ENCODE data around the gene MED13L. TPM values are rescaled to one million over a fixed set of nuclear protein-coding genes. Genes with fewer than 3 reads are reported as not detected.

MED13L gene
- total RNA-seq, 2 experiments from 2014 or later = 25.7 to 40.1 TPM

DNA sequence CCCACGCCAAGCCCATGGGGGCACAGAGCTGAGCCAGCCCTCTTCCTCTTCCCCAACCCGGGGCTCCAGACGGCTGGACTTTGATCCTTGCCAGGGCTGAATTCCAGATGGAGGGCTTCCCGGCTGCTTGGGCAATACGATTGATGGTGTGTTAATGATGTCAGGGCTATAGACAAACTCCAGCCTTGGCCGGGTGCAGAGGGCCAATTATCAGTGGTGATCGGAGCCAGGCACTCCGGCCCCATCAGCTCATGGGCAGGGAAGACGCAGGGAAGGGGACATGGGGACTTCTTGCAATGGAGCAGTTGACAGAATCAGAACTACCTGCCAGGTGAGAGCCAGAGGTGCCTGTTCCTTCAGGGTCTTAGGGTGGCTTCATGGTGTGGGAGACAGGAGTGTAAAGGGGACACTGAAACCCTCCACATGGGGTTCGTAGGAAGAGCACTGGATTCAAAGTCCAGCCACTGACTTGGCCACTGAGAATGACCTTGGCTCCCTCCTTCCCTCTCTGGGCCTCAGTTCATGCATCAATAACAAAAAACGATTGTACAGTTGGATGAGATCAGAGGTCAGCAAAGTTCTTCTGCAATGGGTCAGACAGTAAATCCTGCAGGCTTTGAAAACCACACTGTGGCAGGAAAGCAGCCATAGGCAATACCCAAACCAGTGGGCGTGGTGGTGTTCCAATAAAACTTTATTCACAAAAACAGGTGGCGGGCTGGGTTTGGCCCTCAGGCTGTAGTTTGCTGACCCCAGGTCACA is 333.7 kb downstream of the MED13L start:
- no peak overlapping the region for H2AFZ ChIP-seq (ENCODE audit: low read length)
- peaks cover 4% of the 10 kb centered on the region; the same call in 1 of the 2 replicates for H3K9me3 ChIP-seq (ENCODE audit: low read length)
- ChIA-PET POLR2A (interaction anchor here (0.8 kb wide), 1 partner anchor 231 kb away, joined by 3 read pairs; no protein-coding TSS in a partner anchor), CTCF (ENCODE audit: unreplicated experiment) (no interaction called here)
- TF ChIP-seq, protein P1, sequence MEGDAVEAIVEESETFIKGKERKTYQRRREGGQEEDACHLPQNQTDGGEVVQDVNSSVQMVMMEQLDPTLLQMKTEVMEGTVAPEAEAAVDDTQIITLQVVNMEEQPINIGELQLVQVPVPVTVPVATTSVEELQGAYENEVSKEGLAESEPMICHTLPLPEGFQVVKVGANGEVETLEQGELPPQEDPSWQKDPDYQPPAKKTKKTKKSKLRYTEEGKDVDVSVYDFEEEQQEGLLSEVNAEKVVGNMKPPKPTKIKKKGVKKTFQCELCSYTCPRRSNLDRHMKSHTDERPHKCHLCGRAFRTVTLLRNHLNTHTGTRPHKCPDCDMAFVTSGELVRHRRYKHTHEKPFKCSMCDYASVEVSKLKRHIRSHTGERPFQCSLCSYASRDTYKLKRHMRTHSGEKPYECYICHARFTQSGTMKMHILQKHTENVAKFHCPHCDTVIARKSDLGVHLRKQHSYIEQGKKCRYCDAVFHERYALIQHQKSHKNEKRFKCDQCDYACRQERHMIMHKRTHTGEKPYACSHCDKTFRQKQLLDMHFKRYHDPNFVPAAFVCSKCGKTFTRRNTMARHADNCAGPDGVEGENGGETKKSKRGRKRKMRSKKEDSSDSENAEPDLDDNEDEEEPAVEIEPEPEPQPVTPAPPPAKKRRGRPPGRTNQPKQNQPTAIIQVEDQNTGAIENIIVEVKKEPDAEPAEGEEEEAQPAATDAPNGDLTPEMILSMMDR (conservative IDR thresholded peaks at IDR 0.05; ENCODE audit: low read length) = no peak
- TF ChIP-seq EZH2phosphoT487 (IDR thresholded peaks at IDR 0.05; ENCODE audit: borderline replicate concordance, low read depth, low read length) = no peak
- intact Hi-C loops (cut with micrococcal nuclease; ENCODE audit: unreplicated experiment) = no loop called here
- H3K9me2 ChIP-seq (ENCODE audit: insufficient read depth, low read length) = no peaks in the 10 kb centered on the region
- no peak overlapping the region for H3K4me2 ChIP-seq (ENCODE audit: low read length)
- no peaks in the 10 kb centered on the region for H3K36me3 ChIP-seq (ENCODE audit: insufficient read depth, low read length)
- H4K20me1 ChIP-seq (ENCODE audit: insufficient read depth, low read length) = no peaks in the 10 kb centered on the region
- no peak overlapping the region for H3K27ac ChIP-seq (ENCODE audit: low read depth, low read length, poor library complexity, severe bottlenecking)
- no peak overlapping the region for H3K4me3 ChIP-seq (ENCODE audit: low read depth, low read length, poor library complexity, severe bottlenecking)
- H3K4me1 ChIP-seq (ENCODE audit: insufficient read depth, low read length, poor library complexity, severe bottlenecking) = no peaks in the 10 kb centered on the region
- BruUV-seq (replicated peaks) = no TSS peak
- H3K79me2 ChIP-seq (ENCODE audit: insufficient read depth, low read depth, low read length) = no peaks in the 10 kb centered on the region
- DNase-seq (ENCODE audit: low spot score) = no peak

DNA sequence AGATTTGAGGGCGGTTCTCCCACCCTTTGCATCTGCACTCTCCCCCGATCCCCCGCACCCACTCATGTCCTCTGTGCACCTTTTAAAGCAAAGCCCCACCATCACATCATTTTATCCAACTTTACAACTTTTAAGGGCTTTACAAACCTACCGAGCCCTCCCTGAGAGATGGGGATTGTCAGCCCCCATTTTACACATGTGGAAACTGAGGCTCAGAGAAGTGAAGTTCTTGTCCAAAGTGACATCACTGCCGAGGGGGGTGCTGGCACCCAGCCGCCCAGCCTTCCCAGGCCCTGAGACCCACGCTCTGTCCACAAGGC is 334.2 kb downstream of the MED13L start:
- ChIA-PET CTCF (ENCODE audit: unreplicated experiment) (no interaction called here), POLR2A (no interaction called here)
- Histone ChIP-seq H3K4me1 (ENCODE audit: insufficient read depth, low read length, poor library complexity, severe bottlenecking) (no peaks in the 10 kb centered on the region), H3K9me2 (ENCODE audit: insufficient read depth, low read length) (no peaks in the 10 kb centered on the region), H3K4me2 (ENCODE audit: low read length) (no peak overlapping the region), H3K9me3 (ENCODE audit: low read length) (peaks cover 9% of the 10 kb centered on the region; the same call in 1 of the 2 replicates), H2AFZ (ENCODE audit: low read length) (no peak overlapping the region), H3K27ac (ENCODE audit: low read depth, low read length, poor library complexity, severe bottlenecking) (no peak overlapping the region), H4K20me1 (ENCODE audit: insufficient read depth, low read length) (no peaks in the 10 kb centered on the region), H3K79me2 (ENCODE audit: insufficient read depth, low read depth, low read length) (no peaks in the 10 kb centered on the region), H3K36me3 (ENCODE audit: insufficient read depth, low read length) (no peaks in the 10 kb centered on the region), H3K4me3 (ENCODE audit: low read depth, low read length, poor library complexity, severe bottlenecking) (no peak overlapping the region)
- no peak for DNase-seq (ENCODE audit: low spot score)
- TF ChIP-seq, protein P1 (conservative IDR thresholded peaks at IDR 0.05; ENCODE audit: low read length) = no peak
- no peak for TF ChIP-seq EZH2phosphoT487 (IDR thresholded peaks at IDR 0.05; ENCODE audit: borderline replicate concordance, low read depth, low read length)
- BruUV-seq (replicated peaks) = no TSS peak
- intact Hi-C loops (cut with micrococcal nuclease; ENCODE audit: unreplicated experiment) = no loop called here

DNA sequence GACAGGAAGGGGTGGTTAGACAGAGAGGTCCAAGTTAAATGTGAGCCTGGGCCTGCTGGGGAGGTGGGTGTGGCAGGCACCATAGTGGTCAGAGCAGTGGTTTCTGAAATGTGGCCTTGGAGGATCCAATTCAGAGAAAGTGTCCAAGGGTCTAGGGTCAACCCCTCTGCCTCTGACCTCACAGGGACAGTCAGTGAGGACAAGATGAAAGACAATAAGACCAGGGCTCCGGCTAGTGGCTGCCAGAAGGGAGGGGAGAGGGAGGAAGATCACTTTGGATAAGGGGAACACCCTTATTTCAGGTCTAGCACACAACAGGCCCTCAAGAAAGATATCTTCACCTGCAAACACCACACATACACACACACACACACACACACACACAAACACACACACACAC is 335.1 kb downstream of the MED13L start:
- DNase-seq (ENCODE audit: low spot score) = no peak
- Histone ChIP-seq H3K79me2 (ENCODE audit: insufficient read depth, low read depth, low read length) (no peaks in the 10 kb centered on the region), H3K4me1 (ENCODE audit: insufficient read depth, low read length, poor library complexity, severe bottlenecking) (no peaks in the 10 kb centered on the region), H3K27ac (ENCODE audit: low read depth, low read length, poor library complexity, severe bottlenecking) (no peak overlapping the region), H2AFZ (ENCODE audit: low read length) (no peak overlapping the region), H3K9me2 (ENCODE audit: insufficient read depth, low read length) (no peaks in the 10 kb centered on the region), H3K4me3 (ENCODE audit: low read depth, low read length, poor library complexity, severe bottlenecking) (no peak overlapping the region), H3K9me3 (ENCODE audit: low read length) (peaks cover 9% of the 10 kb centered on the region; the same call in 1 of the 2 replicates), H3K4me2 (ENCODE audit: low read length) (no peak overlapping the region), H3K36me3 (ENCODE audit: insufficient read depth, low read length) (no peaks in the 10 kb centered on the region), H4K20me1 (ENCODE audit: insufficient read depth, low read length) (no peaks in the 10 kb centered on the region)
- POLR2A ChIA-PET = no interaction called here
- CTCF ChIA-PET (ENCODE audit: unreplicated experiment) = no interaction called here
- BruUV-seq (replicated peaks) = no TSS peak
- TF ChIP-seq EZH2phosphoT487 (IDR thresholded peaks at IDR 0.05; ENCODE audit: borderline replicate concordance, low read depth, low read length) = no peak
- TF ChIP-seq, protein P1 (conservative IDR thresholded peaks at IDR 0.05; ENCODE audit: low read length) = no peak
- intact Hi-C loops (cut with micrococcal nuclease; ENCODE audit: unreplicated experiment) = no loop called here

All from OCI-LY7 (cell line).